ENCODE data around the gene LFNG.

- no peak for TF ChIP-seq CTCF (IDR thresholded peaks at IDR 0.05)
- TF ChIP-seq POLR2AphosphoS5 (IDR thresholded peaks at IDR 0.05; ENCODE audit: insufficient read depth in 1 of 2, low read depth in 1 of 2): peak; percentile 40 to 54
- TF ChIP-seq POLR2A (IDR thresholded peaks at IDR 0.05): no peak
Observed at GRCh38 chr7:2558629-2559282, 39.2 kb downstream of the LFNG start, which contains the start of gene IQCE.

All from vagina (tissue), 2 donors.